Activated CD8-positive, alpha-beta memory T cell treated with anti-CD3 and anti-CD28 coated beads for 4 hours (primary cell): ENCODE results near the gene GLI1.

Source experiments
- DNase-seq, 2 donors: peaks; one replicate each; pipeline ENCODE4 v3.0.0-alpha.2; 2020; ENCODE audit warnings: low read depth in 2 of 2

Gene GLI1

DNA sequence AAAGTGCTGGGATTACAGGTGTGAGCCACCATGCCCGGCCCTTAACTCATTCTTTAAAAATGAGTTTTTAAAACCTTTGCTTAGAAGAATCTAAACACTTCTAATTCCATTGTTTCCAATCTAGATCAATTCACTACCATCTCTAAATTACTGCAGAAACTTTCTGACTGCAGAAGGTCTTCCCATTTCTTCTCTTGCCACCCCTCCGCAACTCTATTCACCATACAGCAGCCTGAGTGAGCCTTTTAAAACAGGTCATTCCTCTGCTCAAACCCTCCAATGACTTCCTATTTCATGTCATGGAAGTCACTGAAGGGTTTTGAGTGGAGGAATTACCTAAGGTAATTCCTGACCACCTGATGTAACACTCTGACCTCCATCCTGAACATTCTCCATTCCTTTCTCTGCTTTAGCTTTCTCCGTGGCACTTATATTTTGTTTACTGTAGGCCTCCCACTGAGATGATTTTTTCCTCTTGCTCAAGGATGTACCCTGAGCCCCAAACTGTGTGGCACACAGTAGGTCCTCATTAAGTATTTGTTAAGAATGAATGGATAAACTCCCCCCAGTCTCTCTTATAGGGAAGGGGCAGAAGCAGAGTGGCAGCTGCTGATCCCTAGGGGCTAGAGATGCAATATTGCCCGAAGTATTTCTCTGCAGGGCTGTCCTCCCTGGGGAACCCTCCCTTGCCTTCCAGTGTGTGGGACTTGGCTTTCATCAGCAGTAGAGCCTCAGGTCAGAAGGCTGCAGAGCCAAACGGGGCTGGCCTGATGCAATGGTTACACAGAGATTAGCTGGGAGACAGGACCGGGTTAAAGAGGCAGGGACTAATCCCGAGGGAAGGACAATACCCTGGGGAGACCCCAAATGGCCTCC lies 59.6 kb downstream of the GLI1 start:
- no peak for DNase-seq

- DNase-seq: no peak
Observed at GRCh38 chr12:57519796-57520052, 60.1 kb downstream of the GLI1 start.

GRCh38 chr12:57520053-57520818 lies 60.7 kb downstream of the GLI1 start, which contains the start of gene DDIT3:
Gene DDIT3, minus strand, starts transcription at chr12:57520514. Its CDS starts 3,108 bp downstream, at chr12:57517406.
- peak; percentile 99 to 100 for DNase-seq

DNA sequence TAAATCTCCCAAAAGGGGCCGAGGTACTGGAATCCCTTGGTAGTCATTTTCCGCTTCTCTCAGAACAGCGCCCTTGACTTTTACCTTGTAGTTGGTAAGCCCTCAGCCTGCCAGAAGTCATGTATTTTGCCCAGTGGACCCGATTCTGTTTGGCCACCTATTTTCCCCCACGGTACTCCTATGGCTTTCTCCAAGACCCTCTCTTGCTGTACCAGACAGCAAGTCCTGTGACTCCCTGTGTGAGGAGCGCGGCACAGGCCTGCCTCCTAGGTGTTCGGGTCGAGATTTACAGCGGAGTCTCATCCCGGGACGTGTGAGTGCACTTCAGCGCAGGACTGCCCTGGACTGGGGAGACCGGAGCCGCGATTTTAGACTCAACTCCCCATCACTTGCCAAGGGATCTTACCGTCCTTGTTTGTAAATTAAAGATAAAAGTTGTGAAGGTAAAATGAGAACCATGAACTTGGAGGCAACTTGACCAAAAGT lies 62.0 kb downstream of the GLI1 start:
- DNase-seq: no peak
